OCI-LY7 (cell line): ENCODE measurements around the gene SCAND1.

Experiments
- CTCF ChIP-seq: fragments of 200-600 bp; sonication (generic); conservative IDR thresholded peaks from 2 replicates; pipeline ENCODE4 v1.5.1; 2014; ENCODE audit warnings: mild to moderate bottlenecking, antibody characterized with exemption, low read length, moderate library complexity, mixed read lengths
- EZH2phosphoT487 ChIP-seq: fragments of 200-600 bp; sonication (generic); IDR thresholded peaks from 2 replicates; pipeline ENCODE4 v1.6.1; 2018; ENCODE audit warnings: low read depth, borderline replicate concordance, mild to moderate bottlenecking, mixed run types, antibody characterized with exemption, low read length, moderate library complexity, mixed read lengths

GRCh38 chr20:35947489-35947888 is 6.8 kb downstream of the SCAND1 start:
- TF ChIP-seq EZH2phosphoT487 (no peak), CTCF (peak; percentile 82)
